Measurements from ENCODE around the gene TGFBR2.
"Not testable (repeated sequence)": the region's sequence is repeated elsewhere in the genome, so short reads cannot be mapped to it uniquely, and the experiment has no call there.

TGFBR2 gene

DNA sequence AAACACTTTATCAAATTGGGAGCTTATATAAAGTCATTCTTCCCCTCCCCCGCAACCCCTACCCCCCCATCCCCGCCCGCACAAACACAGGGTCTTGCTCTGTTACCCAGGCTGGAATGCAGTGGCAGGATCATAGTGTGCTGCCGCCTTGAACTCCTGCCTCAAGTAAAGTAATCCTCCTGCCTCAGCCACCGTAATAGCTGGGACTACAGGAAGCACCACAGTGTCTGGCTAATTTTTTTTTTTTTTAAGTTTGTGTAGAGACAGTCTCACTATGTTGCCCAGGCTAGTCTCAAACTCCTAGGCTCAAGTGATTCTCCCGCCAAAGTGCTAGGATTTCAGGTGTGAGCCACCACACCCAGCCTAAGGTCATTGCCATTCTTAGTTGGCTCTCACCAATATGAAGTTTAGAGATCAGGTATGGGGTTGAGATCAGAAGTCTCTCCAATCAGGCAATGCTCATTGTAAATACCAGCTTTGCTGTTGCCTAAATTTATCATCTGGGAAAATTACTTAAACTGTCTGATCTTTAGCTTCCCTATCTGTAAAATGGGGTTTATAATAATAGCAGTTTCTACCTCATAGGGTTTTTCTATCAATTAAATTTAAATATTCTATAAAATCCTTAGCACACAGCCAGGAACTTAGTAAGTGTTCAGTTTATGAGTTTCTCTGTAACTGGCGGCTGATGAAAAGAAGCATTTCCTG lies 60.3 kb downstream of the TGFBR2 start:
- no peak for DNase-seq (ENCODE audit: low read depth)
- TF ChIP-seq, protein P1, sequence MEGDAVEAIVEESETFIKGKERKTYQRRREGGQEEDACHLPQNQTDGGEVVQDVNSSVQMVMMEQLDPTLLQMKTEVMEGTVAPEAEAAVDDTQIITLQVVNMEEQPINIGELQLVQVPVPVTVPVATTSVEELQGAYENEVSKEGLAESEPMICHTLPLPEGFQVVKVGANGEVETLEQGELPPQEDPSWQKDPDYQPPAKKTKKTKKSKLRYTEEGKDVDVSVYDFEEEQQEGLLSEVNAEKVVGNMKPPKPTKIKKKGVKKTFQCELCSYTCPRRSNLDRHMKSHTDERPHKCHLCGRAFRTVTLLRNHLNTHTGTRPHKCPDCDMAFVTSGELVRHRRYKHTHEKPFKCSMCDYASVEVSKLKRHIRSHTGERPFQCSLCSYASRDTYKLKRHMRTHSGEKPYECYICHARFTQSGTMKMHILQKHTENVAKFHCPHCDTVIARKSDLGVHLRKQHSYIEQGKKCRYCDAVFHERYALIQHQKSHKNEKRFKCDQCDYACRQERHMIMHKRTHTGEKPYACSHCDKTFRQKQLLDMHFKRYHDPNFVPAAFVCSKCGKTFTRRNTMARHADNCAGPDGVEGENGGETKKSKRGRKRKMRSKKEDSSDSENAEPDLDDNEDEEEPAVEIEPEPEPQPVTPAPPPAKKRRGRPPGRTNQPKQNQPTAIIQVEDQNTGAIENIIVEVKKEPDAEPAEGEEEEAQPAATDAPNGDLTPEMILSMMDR (IDR thresholded peaks at IDR 0.05; ENCODE audit: insufficient read depth, low read depth, low read length, missing control alignments), result no peak
- no peak overlapping the region for H3K4me3 ChIP-seq (ENCODE audit: low read depth, low read length)

GRCh38 chr3:30667280-30667651 lies 60.9 kb downstream of the TGFBR2 start:
- TF ChIP-seq, protein P1 (IDR thresholded peaks at IDR 0.05; ENCODE audit: insufficient read depth, low read depth, low read length, missing control alignments), result no peak
- DNase-seq (ENCODE audit: low read depth), result no peak
- no peak overlapping the region for H3K4me3 ChIP-seq (ENCODE audit: low read depth, low read length)

- TF ChIP-seq, protein P1 (IDR thresholded peaks at IDR 0.05; ENCODE audit: insufficient read depth, low read depth, low read length, missing control alignments), result no peak
- H3K4me3 ChIP-seq (ENCODE audit: low read depth, low read length), result no peak overlapping the region
- no peak for DNase-seq (ENCODE audit: low read depth)
Observed at GRCh38 chr3:30668051-30668609, 61.7 kb downstream of the TGFBR2 start.

- not testable (repeated sequence) for DNase-seq (ENCODE audit: low read depth); H3K4me3 ChIP-seq (ENCODE audit: low read depth, low read length)
Observed at GRCh38 chr3:30669360-30669934, 63.0 kb downstream of the TGFBR2 start.

GRCh38 chr3:30670292-30670691 lies 63.9 kb downstream of the TGFBR2 start:
- no peak overlapping the region for H3K4me3 ChIP-seq (ENCODE audit: low read depth, low read length)
- TF ChIP-seq, protein P1 (IDR thresholded peaks at IDR 0.05; ENCODE audit: insufficient read depth, low read depth, low read length, missing control alignments), result no peak

DNA sequence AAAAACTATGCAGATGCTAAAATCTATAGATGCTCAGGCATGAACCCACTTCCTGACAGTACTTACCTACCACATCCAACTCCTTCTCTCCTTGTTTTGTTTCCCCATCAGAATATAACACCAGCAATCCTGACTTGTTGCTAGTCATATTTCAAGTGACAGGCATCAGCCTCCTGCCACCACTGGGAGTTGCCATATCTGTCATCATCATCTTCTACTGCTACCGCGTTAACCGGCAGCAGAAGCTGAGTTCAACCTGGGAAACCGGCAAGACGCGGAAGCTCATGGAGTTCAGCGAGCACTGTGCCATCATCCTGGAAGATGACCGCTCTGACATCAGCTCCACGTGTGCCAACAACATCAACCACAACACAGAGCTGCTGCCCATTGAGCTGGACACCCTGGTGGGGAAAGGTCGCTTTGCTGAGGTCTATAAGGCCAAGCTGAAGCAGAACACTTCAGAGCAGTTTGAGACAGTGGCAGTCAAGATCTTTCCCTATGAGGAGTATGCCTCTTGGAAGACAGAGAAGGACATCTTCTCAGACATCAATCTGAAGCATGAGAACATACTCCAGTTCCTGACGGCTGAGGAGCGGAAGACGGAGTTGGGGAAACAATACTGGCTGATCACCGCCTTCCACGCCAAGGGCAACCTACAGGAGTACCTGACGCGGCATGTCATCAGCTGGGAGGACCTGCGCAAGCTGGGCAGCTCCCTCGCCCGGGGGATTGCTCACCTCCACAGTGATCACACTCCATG lies 65.3 kb downstream of the TGFBR2 start:
- TF ChIP-seq, protein P1 (IDR thresholded peaks at IDR 0.05; ENCODE audit: insufficient read depth, low read depth, low read length, missing control alignments), result no peak
- DNase-seq (ENCODE audit: low read depth), result no peak
- H3K4me3 ChIP-seq (ENCODE audit: low read depth, low read length), result no peak overlapping the region

More at GRCh38 chr3:30670292-30670691, 63.9 kb downstream of the TGFBR2 start:
- no peak for DNase-seq (ENCODE audit: low read depth)

DNA sequence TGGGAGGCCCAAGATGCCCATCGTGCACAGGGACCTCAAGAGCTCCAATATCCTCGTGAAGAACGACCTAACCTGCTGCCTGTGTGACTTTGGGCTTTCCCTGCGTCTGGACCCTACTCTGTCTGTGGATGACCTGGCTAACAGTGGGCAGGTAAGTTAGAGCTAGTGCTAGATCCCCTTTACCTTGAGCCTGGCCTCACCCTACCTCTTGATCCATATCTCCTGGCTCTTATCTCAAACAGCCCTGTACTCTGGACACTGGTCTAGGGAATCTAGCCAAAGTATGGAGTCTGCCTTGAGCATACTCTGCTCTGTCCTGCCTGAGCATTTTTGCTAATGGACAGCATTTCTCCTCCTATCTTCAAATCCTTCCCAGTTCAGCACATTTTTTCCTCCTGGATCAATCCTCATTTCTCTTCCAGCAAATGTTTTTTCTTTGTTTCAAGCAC lies 65.9 kb downstream of the TGFBR2 start:
- TF ChIP-seq, protein P1 (IDR thresholded peaks at IDR 0.05; ENCODE audit: insufficient read depth, low read depth, low read length, missing control alignments), result no peak
- DNase-seq (ENCODE audit: low read depth), result no peak

More for the DNA sequence above, 65.9 kb downstream of the TGFBR2 start:
- no peak overlapping the region for H3K4me3 ChIP-seq (ENCODE audit: low read depth, low read length)

Measured in GM12865 (cell line).